Measurements from ENCODE around the gene MBTD1. TPM values are rescaled to one million over a fixed set of nuclear protein-coding genes. Genes with fewer than 3 reads are reported as not detected.

The MBTD1 gene
- total and polyA plus RNA-seq, 9 of the 15 experiments (the other 6 are each of a cell fraction or from before 2014, with no cell fraction given), result 2.1 to 26.3 (median 13.3) TPM

DNA sequence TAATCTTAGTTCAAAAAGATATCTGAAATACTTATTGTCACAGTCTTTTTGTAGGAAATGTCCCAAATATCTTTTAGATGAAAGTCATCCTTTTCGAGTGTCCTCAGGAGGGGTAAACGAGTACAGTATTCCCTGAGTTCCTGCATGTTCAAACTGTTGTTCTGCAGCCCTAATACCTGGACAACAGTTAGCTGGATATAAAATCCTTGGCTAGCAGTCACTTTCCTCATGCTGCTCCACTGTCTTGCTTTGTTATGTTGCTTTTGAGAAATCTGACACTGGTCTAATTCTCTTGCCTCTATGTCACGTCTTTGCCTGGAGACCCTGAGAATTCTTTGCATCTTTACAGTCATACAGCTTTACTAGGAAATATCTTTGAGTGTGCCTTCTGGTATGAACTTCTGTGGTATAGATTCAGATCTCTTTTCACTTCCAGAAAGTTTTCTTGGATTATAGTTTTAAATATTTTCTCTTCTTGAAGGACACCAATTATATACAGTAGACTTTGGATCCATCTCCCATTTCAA lies 9.5 kb downstream of the MBTD1 start:
- FAIRE-seq, result no peak
- H4K20me1 ChIP-seq (replicated peaks; ENCODE audit: control insufficient read depth, insufficient read depth, low read length), result no peaks in the 10 kb centered on the region
- POLR2A ChIA-PET, result interaction anchor here (0.6 kb wide), 1 partner anchor 189 kb away, joined by 3 read pairs; no protein-coding TSS in a partner anchor
- no peak overlapping the region for H3K27ac ChIP-seq (ENCODE audit: extremely low read depth, low read depth, low read length)
- H3K9me3 ChIP-seq (replicated peaks; ENCODE audit: control insufficient read depth, insufficient read depth, low read depth, low read length), result no peaks in the 10 kb centered on the region
- H3K9me1 ChIP-seq (ENCODE audit: control insufficient read depth, insufficient read depth, low read length), result no peaks in the 10 kb centered on the region
- no peak for ATAC-seq
- no TSS peak for BruUV-seq (replicated peaks)
- H3K4me2 ChIP-seq (ENCODE audit: insufficient read depth, low read length), result no peak overlapping the region
- intact Hi-C loops (cut with micrococcal nuclease), result no loop called here
- H3K9ac ChIP-seq (ENCODE audit: insufficient read depth in 1 of 2, low read depth in 2 of 2, low read length in 2 of 2), result no peak overlapping the region
- CTCF ChIA-PET (ENCODE audit: low intra/inter-chr PET ratio), result no interaction called here
- no peak overlapping the region for H2AFZ ChIP-seq (ENCODE audit: low read depth, low read length)
- 90% methylated on average over 3 of the region's 3 CpGs for WGBS (ENCODE audit: insufficient coverage, low coverage, missing lambda C conversion rate)
- H3K79me2 ChIP-seq (ENCODE audit: control insufficient read depth, insufficient read depth, low read length), result peaks cover 38% of the 10 kb centered on the region
- no peaks in the 10 kb centered on the region; a peak in 1 of 5 replicates for H3K4me1 ChIP-seq (replicated peaks in 1 of 2; ENCODE audit: control insufficient read depth in 2 of 2, insufficient read depth in 2 of 2, low read length in 2 of 2)
- DNase-seq (ENCODE audit: extremely low read depth in 1 of 4, low spot score in 3 of 4), result no peak
- no peak overlapping the region for H3K4me3 ChIP-seq
- in situ Hi-C loops (cut with MboI), result no loop called here
- TF ChIP-seq HNRNPUL1 (IDR thresholded peaks at IDR 0.05; ENCODE audit: low read length) (no peak), PPARD (CRISPR knock-in tag; IDR thresholded peaks at IDR 0.05) (no peak), CEBPB (tag; IDR thresholded peaks at IDR 0.05) (no peak), BRD4 (IDR thresholded peaks at IDR 0.05) (no peak), ZNF239 (CRISPR knock-in tag; IDR thresholded peaks at IDR 0.05) (no peak), RUNX1 (IDR thresholded peaks at IDR 0.05; ENCODE audit: low read depth) (no peak), CXXC5 (CRISPR knock-in tag; IDR thresholded peaks at IDR 0.05) (no peak), NCOA1 (IDR thresholded peaks at IDR 0.05; ENCODE audit: low read depth) (no peak), KAT8 (IDR thresholded peaks at IDR 0.05; ENCODE audit: low read depth) (no peak), ZNF583 (CRISPR knock-in tag; IDR thresholded peaks at IDR 0.05) (no peak), SRSF1 (IDR thresholded peaks at IDR 0.05; ENCODE audit: low read depth, low read length) (no peak)
- TF ChIP-seq, protein P1, sequence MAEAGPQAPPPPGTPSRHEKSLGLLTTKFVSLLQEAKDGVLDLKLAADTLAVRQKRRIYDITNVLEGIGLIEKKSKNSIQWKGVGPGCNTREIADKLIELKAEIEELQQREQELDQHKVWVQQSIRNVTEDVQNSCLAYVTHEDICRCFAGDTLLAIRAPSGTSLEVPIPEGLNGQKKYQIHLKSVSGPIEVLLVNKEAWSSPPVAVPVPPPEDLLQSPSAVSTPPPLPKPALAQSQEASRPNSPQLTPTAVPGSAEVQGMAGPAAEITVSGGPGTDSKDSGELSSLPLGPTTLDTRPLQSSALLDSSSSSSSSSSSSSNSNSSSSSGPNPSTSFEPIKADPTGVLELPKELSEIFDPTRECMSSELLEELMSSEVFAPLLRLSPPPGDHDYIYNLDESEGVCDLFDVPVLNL (CRISPR knock-in tag; IDR thresholded peaks at IDR 0.05; ENCODE audit: low read depth), result no peak
- TF ChIP-seq, protein P2, sequence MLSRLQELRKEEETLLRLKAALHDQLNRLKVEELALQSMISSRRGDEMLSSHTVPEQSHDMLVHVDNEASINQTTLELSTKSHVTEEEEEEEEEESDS (CRISPR knock-in tag; IDR thresholded peaks at IDR 0.05), result no peak
- TF ChIP-seq, protein P3, sequence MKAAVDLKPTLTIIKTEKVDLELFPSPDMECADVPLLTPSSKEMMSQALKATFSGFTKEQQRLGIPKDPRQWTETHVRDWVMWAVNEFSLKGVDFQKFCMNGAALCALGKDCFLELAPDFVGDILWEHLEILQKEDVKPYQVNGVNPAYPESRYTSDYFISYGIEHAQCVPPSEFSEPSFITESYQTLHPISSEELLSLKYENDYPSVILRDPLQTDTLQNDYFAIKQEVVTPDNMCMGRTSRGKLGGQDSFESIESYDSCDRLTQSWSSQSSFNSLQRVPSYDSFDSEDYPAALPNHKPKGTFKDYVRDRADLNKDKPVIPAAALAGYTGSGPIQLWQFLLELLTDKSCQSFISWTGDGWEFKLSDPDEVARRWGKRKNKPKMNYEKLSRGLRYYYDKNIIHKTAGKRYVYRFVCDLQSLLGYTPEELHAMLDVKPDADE (conservative IDR thresholded peaks at IDR 0.05; ENCODE audit: control insufficient read depth, low read depth, low read length), result no peak
- peaks cover 47% of the 10 kb centered on the region; the same call in 2 of the 3 replicates for H3K36me3 ChIP-seq (ENCODE audit: control insufficient read depth, insufficient read depth, low read length)
- H3K27me3 ChIP-seq (ENCODE audit: control insufficient read depth in 2 of 2, insufficient read depth in 2 of 2, low read length in 2 of 2), result no peaks in the 10 kb centered on the region
